GM23338 (cell line): ENCODE results near the gene DCLK1.

Experiments
- CTCF ChIP-seq, 2 experiments: fragments of 200-600 bp in 1 of 2; sonication (generic) in 1 of 2; conservative IDR thresholded peaks; 2 replicates each; pipeline versions ENCODE4 v1.5.1 to v1.6.1; 2016 to 2017; ENCODE audit warnings: antibody characterized with exemption in 2 of 2, low read depth in 2 of 2, mild to moderate bottlenecking in 2 of 2, moderate library complexity in 1 of 2
- EZH2 ChIP-seq: fragments of 200-600 bp; sonication (generic); IDR thresholded peaks from one replicate; pipeline ENCODE4 v1.8.0; 2017; ENCODE audit warnings: antibody characterized with exemption, mild to moderate bottlenecking, low read depth; ENCODE audit not compliant: unreplicated experiment
- EZH2phosphoT487 ChIP-seq: fragments of 200-600 bp; sonication (generic); IDR thresholded peaks from one replicate; pipeline ENCODE4 v1.8.1; 2018; ENCODE audit warnings: antibody characterized with exemption; ENCODE audit not compliant: unreplicated experiment
- POLR2AphosphoS5 ChIP-seq: IDR thresholded peaks from 2 replicates; pipeline ENCODE4 v1.6.1; 2016; ENCODE audit warnings: antibody characterized with exemption, low read depth
- REST ChIP-seq: IDR thresholded peaks from one replicate; pipeline ENCODE4 v1.6.1; 2018; ENCODE audit warnings: antibody characterized with exemption; ENCODE audit not compliant: unreplicated experiment
- ZNF114 ChIP-seq: fragments of 250-450 bp; sonication (Bioruptor Pico); IDR thresholded peaks from 2 replicates; pipeline ENCODE4 v1.5.0; 2020; ENCODE audit warnings: mild to moderate bottlenecking, moderate library complexity
- ZNF462 ChIP-seq: fragments of 250-450 bp; sonication (Bioruptor Pico); IDR thresholded peaks from 2 replicates; pipeline ENCODE4 v1.5.0; 2020; ENCODE audit warnings: mild to moderate bottlenecking, moderate library complexity

GRCh38 chr13:35916146-35916545 is 215.0 kb downstream of the DCLK1 start:
- TF ChIP-seq EZH2phosphoT487 (no peak), POLR2AphosphoS5 (no peak), CTCF (conservative IDR thresholded peaks at IDR 0.05; ENCODE audit: low read depth in 2 of 2) (no peak), REST (no peak), ZNF114 (no peak), EZH2 (no peak), ZNF462 (CRISPR knock-in tag) (no peak)
